ENCODE data around the gene RASGRF2. TPM values are rescaled to one million over a fixed set of nuclear protein-coding genes. Genes with fewer than 3 reads are reported as not detected.
A peak's percentile ranks its signal among the peaks of the same experiment; 100 is the strongest.

Gene RASGRF2
- total and polyA plus RNA-seq, 9 of the 15 experiments (the other 6 are each of a cell fraction or from before 2014, with no cell fraction given): 0.01 to 0.22 (median 0.08) TPM; not detected in 2

DNA sequence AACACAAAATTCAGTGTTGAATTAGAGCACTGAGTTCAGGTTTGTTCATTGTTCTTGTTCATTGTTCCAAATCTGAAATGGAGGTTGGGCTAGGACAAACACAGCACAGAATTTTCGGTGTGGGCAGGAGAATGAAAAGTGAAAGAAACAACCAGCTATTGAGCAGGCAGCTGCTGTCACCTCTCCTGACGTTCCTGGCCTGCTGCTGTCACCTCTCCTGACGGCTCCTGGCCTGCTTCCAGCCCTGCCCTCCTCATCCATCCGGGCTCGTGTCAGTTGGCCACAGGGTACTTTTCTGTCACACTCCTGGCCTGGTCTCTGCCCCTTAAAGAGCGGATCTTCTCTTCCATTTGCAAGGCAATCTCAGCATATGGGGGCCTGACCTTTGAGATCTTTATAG lies 227.7 kb downstream of the RASGRF2 start:
- no TSS peak for BruUV-seq (replicated peaks)
- in situ Hi-C loops (cut with MboI): loop anchor here (25.0 kb wide), 1 partner anchor 1076 kb away; no protein-coding TSS in a partner anchor
- DNase-seq (ENCODE audit: extremely low read depth in 1 of 4, low spot score in 3 of 4): no peak
- no peak for FAIRE-seq
- intact Hi-C loops (cut with micrococcal nuclease): no loop called here
- H2AFZ ChIP-seq (ENCODE audit: low read depth, low read length): no peak overlapping the region
- no peak overlapping the region for H3K4me2 ChIP-seq (ENCODE audit: insufficient read depth, low read length)
- no peaks in the 10 kb centered on the region for H3K9me1 ChIP-seq (ENCODE audit: control insufficient read depth, insufficient read depth, low read length)
- ChIA-PET CTCF (ENCODE audit: low intra/inter-chr PET ratio) (no interaction called here), POLR2A (no interaction called here)
- H3K9me3 ChIP-seq (replicated peaks; ENCODE audit: control insufficient read depth, insufficient read depth, low read depth, low read length): no peaks in the 10 kb centered on the region
- no peak overlapping the region for H3K27ac ChIP-seq (ENCODE audit: extremely low read depth, low read depth, low read length)
- no peak overlapping the region for H3K4me3 ChIP-seq
- peaks cover 37 to 70% of the 10 kb centered on the region in 2 experiments for H3K27me3 ChIP-seq (ENCODE audit: control insufficient read depth in 2 of 2, insufficient read depth in 2 of 2, low read length in 2 of 2)
- TF ChIP-seq, protein P1, sequence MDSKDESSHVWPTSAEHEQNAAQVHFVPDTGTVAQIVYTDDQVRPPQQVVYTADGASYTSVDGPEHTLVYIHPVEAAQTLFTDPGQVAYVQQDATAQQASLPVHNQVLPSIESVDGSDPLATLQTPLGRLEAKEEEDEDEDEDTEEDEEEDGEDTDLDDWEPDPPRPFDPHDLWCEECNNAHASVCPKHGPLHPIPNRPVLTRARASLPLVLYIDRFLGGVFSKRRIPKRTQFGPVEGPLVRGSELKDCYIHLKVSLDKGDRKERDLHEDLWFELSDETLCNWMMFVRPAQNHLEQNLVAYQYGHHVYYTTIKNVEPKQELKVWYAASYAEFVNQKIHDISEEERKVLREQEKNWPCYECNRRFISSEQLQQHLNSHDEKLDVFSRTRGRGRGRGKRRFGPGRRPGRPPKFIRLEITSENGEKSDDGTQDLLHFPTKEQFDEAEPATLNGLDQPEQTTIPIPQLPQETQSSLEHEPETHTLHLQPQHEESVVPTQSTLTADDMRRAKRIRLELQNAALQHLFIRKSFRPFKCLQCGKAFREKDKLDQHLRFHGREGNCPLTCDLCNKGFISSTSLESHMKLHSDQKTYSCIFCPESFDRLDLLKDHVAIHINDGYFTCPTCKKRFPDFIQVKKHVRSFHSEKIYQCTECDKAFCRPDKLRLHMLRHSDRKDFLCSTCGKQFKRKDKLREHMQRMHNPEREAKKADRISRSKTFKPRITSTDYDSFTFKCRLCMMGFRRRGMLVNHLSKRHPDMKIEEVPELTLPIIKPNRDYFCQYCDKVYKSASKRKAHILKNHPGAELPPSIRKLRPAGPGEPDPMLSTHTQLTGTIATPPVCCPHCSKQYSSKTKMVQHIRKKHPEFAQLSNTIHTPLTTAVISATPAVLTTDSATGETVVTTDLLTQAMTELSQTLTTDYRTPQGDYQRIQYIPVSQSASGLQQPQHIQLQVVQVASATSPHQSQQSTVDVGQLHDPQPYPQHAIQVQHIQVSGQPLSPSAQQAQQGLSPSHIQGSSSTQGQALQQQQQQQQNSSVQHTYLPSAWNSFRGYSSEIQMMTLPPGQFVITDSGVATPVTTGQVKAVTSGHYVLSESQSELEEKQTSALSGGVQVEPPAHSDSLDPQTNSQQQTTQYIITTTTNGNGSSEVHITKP (IDR thresholded peaks at IDR 0.05; ENCODE audit: partially characterized antibody): no peak
- TF ChIP-seq ZNF699 (CRISPR knock-in tag; IDR thresholded peaks at IDR 0.05; ENCODE audit: insufficient replicate concordance): no peak
- TF ChIP-seq NFIC (IDR thresholded peaks at IDR 0.05): 0 out of 2 replicates have a peak, but pooled peaks have one; percentile 22
- no peak for TF ChIP-seq SRSF3 (IDR thresholded peaks at IDR 0.05; ENCODE audit: insufficient read depth, low read length)
- no peak for TF ChIP-seq SIN3A (IDR thresholded peaks at IDR 0.05; ENCODE audit: borderline replicate concordance in 2 of 2, control insufficient read depth in 1 of 2, low read depth in 2 of 2, low read length in 2 of 2)
- TF ChIP-seq, protein P2, sequence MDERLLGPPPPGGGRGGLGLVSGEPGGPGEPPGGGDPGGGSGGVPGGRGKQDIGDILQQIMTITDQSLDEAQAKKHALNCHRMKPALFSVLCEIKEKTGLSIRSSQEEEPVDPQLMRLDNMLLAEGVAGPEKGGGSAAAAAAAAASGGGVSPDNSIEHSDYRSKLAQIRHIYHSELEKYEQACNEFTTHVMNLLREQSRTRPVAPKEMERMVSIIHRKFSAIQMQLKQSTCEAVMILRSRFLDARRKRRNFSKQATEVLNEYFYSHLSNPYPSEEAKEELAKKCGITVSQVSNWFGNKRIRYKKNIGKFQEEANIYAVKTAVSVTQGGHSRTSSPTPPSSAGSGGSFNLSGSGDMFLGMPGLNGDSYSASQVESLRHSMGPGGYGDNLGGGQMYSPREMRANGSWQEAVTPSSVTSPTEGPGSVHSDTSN (CRISPR knock-in tag; IDR thresholded peaks at IDR 0.05; ENCODE audit: low read depth): no peak
- TF ChIP-seq, protein P2 (tag; conservative IDR thresholded peaks at IDR 0.05; ENCODE audit: low read depth): peak; percentile 37; the same call in 1 of the 2 replicates
- peak; percentile 30 for TF ChIP-seq MEIS2 (IDR thresholded peaks at IDR 0.05; ENCODE audit: partially characterized antibody)
- no peak for TF ChIP-seq KAT7 (CRISPR knock-in tag; IDR thresholded peaks at IDR 0.05; ENCODE audit: borderline replicate concordance)
- no peak for TF ChIP-seq CXXC5 (CRISPR knock-in tag; IDR thresholded peaks at IDR 0.05)
- TF ChIP-seq SETDB1 (IDR thresholded peaks at IDR 0.05; ENCODE audit: low read length): no peak
- TF ChIP-seq, protein P3, sequence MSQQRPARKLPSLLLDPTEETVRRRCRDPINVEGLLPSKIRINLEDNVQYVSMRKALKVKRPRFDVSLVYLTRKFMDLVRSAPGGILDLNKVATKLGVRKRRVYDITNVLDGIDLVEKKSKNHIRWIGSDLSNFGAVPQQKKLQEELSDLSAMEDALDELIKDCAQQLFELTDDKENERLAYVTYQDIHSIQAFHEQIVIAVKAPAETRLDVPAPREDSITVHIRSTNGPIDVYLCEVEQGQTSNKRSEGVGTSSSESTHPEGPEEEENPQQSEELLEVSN (IDR thresholded peaks at IDR 0.05; ENCODE audit: borderline replicate concordance in 1 of 2, extremely low read depth in 1 of 2, insufficient read depth in 1 of 2, insufficient read length in 1 of 2, low read depth in 1 of 2, low read length in 1 of 2, poor library complexity in 1 of 2, severe bottlenecking in 1 of 2): no peak
- no peak for TF ChIP-seq JUN (IDR thresholded peaks at IDR 0.05; ENCODE audit: borderline replicate concordance, low read depth, low read length)
- no peak for TF ChIP-seq JUN (CRISPR knock-in tag; IDR thresholded peaks at IDR 0.05; ENCODE audit: borderline replicate concordance)
- no peak for TF ChIP-seq ZNF274 (IDR thresholded peaks at IDR 0.05; ENCODE audit: borderline replicate concordance, low read depth, low read length)
- no peak overlapping the region for H3K9ac ChIP-seq (ENCODE audit: insufficient read depth in 1 of 2, low read depth in 2 of 2, low read length in 2 of 2)
- no peaks in the 10 kb centered on the region for H3K79me2 ChIP-seq (ENCODE audit: control insufficient read depth, insufficient read depth, low read length)
- no peaks in the 10 kb centered on the region for H4K20me1 ChIP-seq (replicated peaks; ENCODE audit: control insufficient read depth, insufficient read depth, low read length)
- no peaks in the 10 kb centered on the region for H3K4me1 ChIP-seq (replicated peaks in 1 of 2; ENCODE audit: control insufficient read depth in 2 of 2, insufficient read depth in 2 of 2, low read length in 2 of 2)
- WGBS (ENCODE audit: insufficient coverage, low coverage, missing lambda C conversion rate): 1% methylated on average over 6 of the region's 6 CpGs
- peak; percentile 31; the same call in 1 of the 3 replicates for ATAC-seq
- no peaks in the 10 kb centered on the region for H3K36me3 ChIP-seq (ENCODE audit: control insufficient read depth, insufficient read depth, low read length)

Measured in K562 (cell line).